ENCODE data around the gene AR. TPM values are rescaled to one million over a fixed set of nuclear protein-coding genes. Genes with fewer than 3 reads are reported as not detected.

AR gene
- total RNA-seq, 1 donor from 2014 or later: 0.25 TPM

- Histone ChIP-seq H3K27me3 (ENCODE audit: control insufficient read depth, insufficient read depth, low read length) (no peaks in the 10 kb centered on the region), H3K36me3 (ENCODE audit: control insufficient read depth, insufficient read depth, low read length) (no peaks in the 10 kb centered on the region), H3K4me3 (ENCODE audit: low read depth, low read length) (no peak overlapping the region)
- no peak for TF ChIP-seq CTCF (IDR thresholded peaks at IDR 0.05; ENCODE audit: insufficient read depth, low read length, poor library complexity, severe bottlenecking)
- no peak for DNase-seq (ENCODE audit: low read depth)
Observed at GRCh38 chrX:67610282-67610681, 66.5 kb downstream of the AR start.

GRCh38 chrX:67612231-67612630 lies 68.4 kb downstream of the AR start:
- Histone ChIP-seq H3K4me3 (ENCODE audit: low read depth, low read length) (no peak overlapping the region), H3K27me3 (ENCODE audit: control insufficient read depth, insufficient read depth, low read length) (no peaks in the 10 kb centered on the region), H3K36me3 (ENCODE audit: control insufficient read depth, insufficient read depth, low read length) (no peaks in the 10 kb centered on the region)
- TF ChIP-seq CTCF (IDR thresholded peaks at IDR 0.05; ENCODE audit: insufficient read depth, low read length, poor library complexity, severe bottlenecking): no peak
- no peak for DNase-seq (ENCODE audit: low read depth)

GRCh38 chrX:67613366-67613765 lies 69.5 kb downstream of the AR start:
- H3K4me3 ChIP-seq (ENCODE audit: low read depth, low read length): no peak overlapping the region
- DNase-seq (ENCODE audit: low read depth): no peak
- no peak for TF ChIP-seq CTCF (IDR thresholded peaks at IDR 0.05; ENCODE audit: insufficient read depth, low read length, poor library complexity, severe bottlenecking)
- no peaks in the 10 kb centered on the region for H3K27me3 ChIP-seq (ENCODE audit: control insufficient read depth, insufficient read depth, low read length)
- no peaks in the 10 kb centered on the region for H3K36me3 ChIP-seq (ENCODE audit: control insufficient read depth, insufficient read depth, low read length)

GRCh38 chrX:67613996-67614395 lies 70.2 kb downstream of the AR start:
- no peak for TF ChIP-seq CTCF (IDR thresholded peaks at IDR 0.05; ENCODE audit: insufficient read depth, low read length, poor library complexity, severe bottlenecking)
- no peak overlapping the region for H3K4me3 ChIP-seq (ENCODE audit: low read depth, low read length)
- H3K27me3 ChIP-seq (ENCODE audit: control insufficient read depth, insufficient read depth, low read length): no peaks in the 10 kb centered on the region
- DNase-seq (ENCODE audit: low read depth): no peak
- H3K36me3 ChIP-seq (ENCODE audit: control insufficient read depth, insufficient read depth, low read length): no peaks in the 10 kb centered on the region

- DNase-seq (ENCODE audit: low read depth): no peak
- no peak for TF ChIP-seq CTCF (IDR thresholded peaks at IDR 0.05; ENCODE audit: insufficient read depth, low read length, poor library complexity, severe bottlenecking)
- no peak overlapping the region for H3K4me3 ChIP-seq (ENCODE audit: low read depth, low read length)
- H3K36me3 ChIP-seq (ENCODE audit: control insufficient read depth, insufficient read depth, low read length): no peaks in the 10 kb centered on the region
- no peaks in the 10 kb centered on the region for H3K27me3 ChIP-seq (ENCODE audit: control insufficient read depth, insufficient read depth, low read length)
Observed at GRCh38 chrX:67614423-67614822, 70.6 kb downstream of the AR start.

GRCh38 chrX:67619253-67619652 lies 75.4 kb downstream of the AR start:
- no peaks in the 10 kb centered on the region for H3K36me3 ChIP-seq (ENCODE audit: control insufficient read depth, insufficient read depth, low read length)
- DNase-seq (ENCODE audit: low read depth): peak; percentile 51
- TF ChIP-seq CTCF (IDR thresholded peaks at IDR 0.05; ENCODE audit: insufficient read depth, low read length, poor library complexity, severe bottlenecking): no peak

More at GRCh38 chrX:67619253-67619652, 75.4 kb downstream of the AR start:
- Histone ChIP-seq H3K4me3 (ENCODE audit: low read depth, low read length) (no peak overlapping the region), H3K27me3 (ENCODE audit: control insufficient read depth, insufficient read depth, low read length) (no peaks in the 10 kb centered on the region)
